ENCODE measurements around the gene RXRG.

GRCh38 chr1:165418195-165418594 lies 26.7 kb downstream of the RXRG start:
- TF ChIP-seq CTCF (IDR thresholded peaks at IDR 0.05; ENCODE audit: low read length) (no peak), EZH2 (IDR thresholded peaks at IDR 0.05; ENCODE audit: borderline replicate concordance, low read length) (no peak)
